Naive B cell (primary cell): ENCODE measurements around the gene CD74. TPM values are rescaled to one million over a fixed set of nuclear protein-coding genes. Genes with fewer than 3 reads are reported as not detected.

Source experiments
- ATAC-seq, 2 donors: fragments of 150-1000 bp; cut with Tn5 transposase; 2 replicates each; pipeline ENCODE4 v1.10.0; 2021; ENCODE audit warnings: low read depth in 2 of 2, mild to moderate bottlenecking in 2 of 2, moderate library complexity in 2 of 2
- DNase-seq: peaks from one replicate; pipeline ENCODE4 v3.0.0; 2022
- H3K27ac Mint-ChIP-seq, 6 donors: one replicate each; pipeline ENCODE4 v1.8.0; 2020 to 2022; ENCODE audit warnings: mild to moderate bottlenecking in 6 of 6, mixed read lengths in 6 of 6, moderate library complexity in 5 of 6, inconsistent platforms in 2 of 6
- H3K27me3 Mint-ChIP-seq, 3 donors: one replicate each; pipeline ENCODE4 v1.8.0; 2021 to 2022; ENCODE audit warnings: mixed read lengths in 3 of 3, mild to moderate bottlenecking in 1 of 3
- H3K36me3 Mint-ChIP-seq, 2 donors: one replicate each; pipeline ENCODE4 v1.8.0; 2020 to 2022; ENCODE audit warnings: mixed read lengths in 2 of 2, inconsistent platforms in 1 of 2, mild to moderate bottlenecking in 1 of 2
- H3K4me1 Mint-ChIP-seq, 3 donors: one replicate each; pipeline ENCODE4 v1.8.0; 2020 to 2022; ENCODE audit warnings: mixed read lengths in 3 of 3, inconsistent platforms in 1 of 3, mild to moderate bottlenecking in 1 of 3, moderate library complexity in 1 of 3
- H3K4me3 Mint-ChIP-seq, 8 donors: one replicate each; pipeline ENCODE4 v1.8.0; 2020 to 2022; ENCODE audit warnings: mild to moderate bottlenecking in 8 of 8, mixed read lengths in 8 of 8, moderate library complexity in 8 of 8, inconsistent platforms in 2 of 8
- H3K9me3 Mint-ChIP-seq, 7 donors: one replicate each; pipeline ENCODE4 v1.8.0; 2020 to 2022; ENCODE audit warnings: mixed read lengths in 7 of 7, mild to moderate bottlenecking in 5 of 7, inconsistent platforms in 2 of 7, moderate library complexity in 1 of 7
- polyA plus RNA-seq, 6 donors: library from polyadenylated mRNA; unstranded; fragments of 300-500 nt; fragmentation: Illumina TruSeq; gene quantifications; one replicate each; pipeline ENCODE4 v1.2.3, GENCODE V29; 2021; ENCODE audit warnings: low read depth in 6 of 6

CD74 gene
- polyA plus RNA-seq, 6 donors from 2014 or later: 22,737 to 35,313 (median 25,671) TPM

DNA sequence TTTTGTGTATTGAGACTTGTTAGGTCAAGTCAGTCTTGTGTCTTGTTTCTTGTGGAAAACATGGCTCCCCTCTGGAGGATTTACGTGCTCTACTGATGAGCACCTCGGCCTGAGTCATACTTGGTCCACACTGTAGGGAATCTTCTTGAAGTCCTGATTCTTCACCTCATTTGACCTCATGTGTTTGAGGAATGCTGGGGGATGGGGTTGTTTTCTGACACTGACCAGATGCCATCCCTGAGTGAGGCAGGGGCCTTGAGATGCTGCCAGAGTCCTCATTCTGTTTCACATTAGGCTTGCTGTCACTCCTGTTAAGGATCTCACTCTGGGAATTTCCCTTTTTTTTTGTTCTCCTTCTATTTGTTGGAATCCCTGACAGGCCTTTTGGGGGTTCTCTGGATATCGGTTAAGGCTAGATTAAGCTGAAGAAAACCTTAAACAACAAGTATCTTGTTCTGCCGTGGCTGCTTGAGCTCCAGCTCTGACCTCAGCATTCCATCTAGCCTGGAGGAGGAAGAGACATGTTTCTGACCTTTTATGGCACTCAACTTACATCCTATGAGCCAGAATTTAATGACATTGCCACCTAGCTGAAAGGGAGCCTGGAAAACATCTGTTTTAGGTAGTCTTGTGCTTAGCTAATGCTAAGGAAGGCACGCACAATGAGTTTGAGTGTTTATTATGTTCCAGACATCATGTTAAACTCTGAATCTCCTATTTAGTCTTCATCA, 34.6 kb downstream of the CD74 start:
- H3K4me3 Mint-ChIP-seq: peak overlapping the region in 2 of 8 donors; percentile 17 to 41

DNA sequence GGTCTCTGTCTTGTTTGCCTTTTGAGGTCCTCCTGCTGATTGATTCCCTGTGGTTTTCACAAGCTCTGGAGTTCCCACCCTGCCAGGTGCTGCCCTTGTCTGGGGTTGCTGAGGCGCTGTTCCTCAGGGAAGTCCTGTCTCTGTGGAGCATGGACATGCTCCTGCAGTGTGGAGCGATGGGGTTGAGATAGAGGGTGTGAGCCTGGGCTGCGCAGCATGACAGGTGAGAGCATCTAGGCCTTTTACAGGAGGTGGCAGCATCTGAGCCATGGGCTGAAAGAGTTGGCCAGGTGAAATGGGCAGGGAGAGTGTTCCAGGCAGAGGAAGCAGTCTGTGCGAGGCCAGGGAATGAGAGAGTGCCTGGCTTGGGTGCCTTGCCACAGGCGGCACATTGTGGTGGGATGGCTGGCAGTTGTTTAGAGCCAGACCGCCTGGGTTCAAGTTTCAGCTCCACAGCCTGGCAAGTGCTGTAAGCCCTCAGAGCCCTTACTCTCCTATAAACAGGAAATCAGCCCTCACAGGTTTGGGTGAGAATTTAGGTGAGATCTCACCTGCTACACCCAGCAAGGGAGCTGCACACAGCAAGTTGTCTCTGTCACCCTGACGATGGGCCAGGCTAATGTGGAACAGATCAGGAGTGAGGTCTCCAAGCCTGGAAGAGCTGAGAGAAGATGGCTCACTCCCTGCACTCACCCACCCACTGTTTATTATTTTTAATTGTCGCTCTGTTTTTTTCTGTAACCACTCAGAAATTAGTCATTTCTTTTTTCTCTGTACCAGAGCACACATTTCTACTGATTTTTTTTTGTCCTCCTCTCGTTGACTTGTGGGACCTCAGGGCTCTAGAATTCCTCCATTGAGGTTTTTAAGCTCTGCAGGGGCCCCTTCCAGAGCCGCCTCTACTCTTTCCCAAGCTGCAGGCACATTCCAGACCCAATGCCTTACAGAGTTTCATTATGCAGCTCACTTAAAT, 35.6 kb downstream of the CD74 start:
- H3K4me3 Mint-ChIP-seq: peak overlapping the region in 1 of 8 donors; percentile 23
- peaks cover 13 to 47% of the 10 kb centered on the region in 2 donors for H3K36me3 Mint-ChIP-seq
- H3K27me3 Mint-ChIP-seq: no peaks in the 10 kb centered on the region
- no peaks in the 10 kb centered on the region for H3K9me3 Mint-ChIP-seq
- ATAC-seq (peak; percentile 7 to 17), DNase-seq (no peak)
- peak overlapping the region in 2 of 6 donors; percentile 70 to 88 for H3K27ac Mint-ChIP-seq
- H3K4me1 Mint-ChIP-seq: peaks cover 0 to 4% (median 0%) of the 10 kb centered on the region in 3 donors

More for the DNA sequence above, 34.6 kb downstream of the CD74 start:
- Mint-ChIP-seq H3K27ac (peak overlapping the region in 2 of 6 donors; percentile 70 to 83), H3K4me1 (peaks cover 0 to 4% (median 0%) of the 10 kb centered on the region in 3 donors), H3K36me3 (peaks cover 13 to 48% of the 10 kb centered on the region in 2 donors), H3K27me3 (no peaks in the 10 kb centered on the region), H3K9me3 (no peaks in the 10 kb centered on the region)
- DNase-seq: no peak
- no peak for ATAC-seq

DNA sequence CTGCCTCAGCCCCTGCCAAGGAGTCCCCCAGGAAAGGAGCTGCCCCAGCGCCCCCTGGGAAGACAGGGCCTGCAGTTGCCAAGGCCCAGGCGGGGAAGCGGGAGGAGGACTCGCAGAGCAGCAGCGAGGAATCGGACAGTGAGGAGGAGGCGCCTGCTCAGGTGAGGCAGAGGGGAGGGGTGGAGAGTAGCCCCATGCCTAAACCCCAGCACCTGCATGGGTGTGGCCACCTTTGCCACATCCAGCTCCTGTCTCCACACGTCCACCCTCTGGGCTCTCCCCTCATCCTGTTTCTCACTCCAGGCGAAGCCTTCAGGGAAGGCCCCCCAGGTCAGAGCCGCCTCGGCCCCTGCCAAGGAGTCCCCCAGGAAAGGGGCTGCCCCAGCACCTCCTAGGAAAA, 38.1 kb downstream of the CD74 start:
- H3K4me1 Mint-ChIP-seq: peaks cover 0 to 6% (median 0%) of the 10 kb centered on the region in 3 donors
- H3K27me3 Mint-ChIP-seq: no peaks in the 10 kb centered on the region
- H3K9me3 Mint-ChIP-seq: no peaks in the 10 kb centered on the region
- no peak for DNase-seq
- H3K27ac Mint-ChIP-seq: peak overlapping the region in 3 of 6 donors; percentile 20 to 49 (median 48)
- H3K36me3 Mint-ChIP-seq: peaks cover 25 to 64% of the 10 kb centered on the region in 2 donors
- no peak for ATAC-seq
- H3K4me3 Mint-ChIP-seq: peak overlapping the region in 1 of 8 donors; percentile 32

DNA sequence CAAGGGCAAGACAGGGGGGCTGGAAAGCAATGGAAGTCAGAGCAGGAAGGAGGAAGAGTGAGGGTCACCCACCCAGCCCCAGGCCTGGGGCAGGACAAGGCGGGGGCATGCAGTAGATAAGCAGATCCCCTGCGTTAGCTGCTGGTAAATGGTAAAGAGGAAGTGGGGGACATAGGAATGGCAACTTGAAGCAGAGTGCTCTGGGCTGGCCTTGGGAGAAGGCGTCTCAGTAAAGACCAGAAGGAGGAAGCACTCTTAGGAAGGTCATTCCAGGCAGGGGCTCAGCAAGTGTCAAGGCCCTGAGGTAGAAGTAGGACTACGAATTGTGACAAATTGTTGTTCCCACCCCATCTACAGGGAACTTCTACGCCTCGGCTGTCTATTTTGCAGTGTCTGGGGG, 40.1 kb downstream of the CD74 start:
- H3K36me3 Mint-ChIP-seq: peaks cover 20 to 53% of the 10 kb centered on the region in 2 donors
- no peak overlapping the region for H3K4me3 Mint-ChIP-seq
- ATAC-seq: no peak

DNA sequence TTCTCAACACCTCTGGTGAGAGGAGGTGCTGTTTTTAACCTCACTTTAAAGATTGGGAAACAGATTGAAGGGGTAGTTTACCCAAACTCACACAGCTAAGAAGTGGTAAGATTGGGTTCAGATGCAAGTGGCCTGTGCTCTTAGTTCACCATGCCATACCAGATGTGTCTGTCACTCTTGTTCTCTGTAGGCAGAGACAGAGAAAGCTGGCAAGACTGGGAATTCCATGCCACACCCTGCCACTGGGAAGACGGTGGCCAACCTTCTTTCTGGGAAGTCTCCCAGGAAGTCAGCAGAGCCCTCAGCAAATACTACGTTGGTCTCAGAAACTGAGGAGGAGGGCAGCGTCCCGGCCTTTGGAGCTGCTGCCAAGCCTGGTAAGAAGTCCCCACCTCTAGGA, 44.2 kb downstream of the CD74 start:
- H3K4me1 Mint-ChIP-seq: peaks cover 2 to 10% (median 3%) of the 10 kb centered on the region in 3 donors
- no peak overlapping the region for H3K27ac Mint-ChIP-seq
- H3K9me3 Mint-ChIP-seq: no peaks in the 10 kb centered on the region
- DNase-seq (no peak), ATAC-seq (no peak)
- no peak overlapping the region for H3K4me3 Mint-ChIP-seq
- H3K27me3 Mint-ChIP-seq: no peaks in the 10 kb centered on the region
- H3K36me3 Mint-ChIP-seq: peaks cover 18 to 32% of the 10 kb centered on the region in 2 donors

More for the DNA sequence above, 40.1 kb downstream of the CD74 start:
- no peak for DNase-seq
- H3K27me3 Mint-ChIP-seq: no peaks in the 10 kb centered on the region
- H3K9me3 Mint-ChIP-seq: no peaks in the 10 kb centered on the region
- peak overlapping the region in 1 of 6 donors; percentile 65 for H3K27ac Mint-ChIP-seq
- peaks cover 0 to 6% (median 4%) of the 10 kb centered on the region in 3 donors for H3K4me1 Mint-ChIP-seq

DNA sequence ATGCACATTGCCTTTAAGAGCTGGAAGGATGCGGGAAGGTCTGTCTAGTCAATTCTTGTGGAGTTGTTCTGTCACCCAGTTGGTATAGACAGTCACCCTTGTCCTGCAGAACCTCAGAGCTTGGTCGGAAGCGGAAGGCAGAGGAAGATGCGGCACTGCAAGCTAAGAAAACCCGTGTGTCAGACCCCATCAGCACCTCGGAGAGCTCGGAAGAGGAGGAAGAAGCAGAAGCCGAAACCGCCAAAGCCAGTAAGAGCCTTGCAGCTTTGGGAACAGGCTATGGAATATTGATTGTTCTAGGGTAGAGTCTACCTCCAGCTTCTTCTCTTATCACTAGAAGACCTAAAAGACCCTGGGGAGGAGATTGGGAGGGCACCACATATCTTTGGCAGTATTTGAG, 48.7 kb downstream of the CD74 start:
- Mint-ChIP-seq H3K36me3 (peaks cover 19 to 29% of the 10 kb centered on the region in 2 donors), H3K27ac (no peak overlapping the region)

DNA sequence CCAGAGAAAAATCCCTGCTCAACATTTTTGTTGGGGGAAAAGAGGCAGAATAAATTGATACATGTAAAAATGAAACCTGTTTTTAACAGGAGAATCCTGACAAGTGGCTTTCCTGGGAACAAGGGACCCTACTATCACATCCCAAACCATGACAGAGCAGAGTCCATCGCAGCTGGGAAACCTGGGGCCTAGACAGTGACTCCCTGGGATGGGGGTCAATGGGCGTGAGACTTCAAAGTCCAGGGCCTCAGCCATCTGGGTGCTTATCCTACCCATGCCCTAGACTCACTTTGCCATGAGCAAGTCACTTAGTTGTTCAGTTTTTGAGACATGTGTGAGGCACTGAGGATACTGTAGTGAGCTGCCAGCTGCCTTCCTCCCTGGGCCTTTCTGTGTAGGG, 49.5 kb downstream of the CD74 start:
- H3K36me3 Mint-ChIP-seq: peaks cover 19 to 27% of the 10 kb centered on the region in 2 donors
- no peaks in the 10 kb centered on the region for H3K9me3 Mint-ChIP-seq
- no peak for ATAC-seq

More for the DNA sequence above, 48.7 kb downstream of the CD74 start:
- ATAC-seq: no peak
- H3K27me3 Mint-ChIP-seq: no peaks in the 10 kb centered on the region
- no peak for DNase-seq
- H3K4me1 Mint-ChIP-seq: peaks cover 26 to 44% (median 41%) of the 10 kb centered on the region in 3 donors
- no peaks in the 10 kb centered on the region for H3K9me3 Mint-ChIP-seq
- no peak overlapping the region for H3K4me3 Mint-ChIP-seq

DNA sequence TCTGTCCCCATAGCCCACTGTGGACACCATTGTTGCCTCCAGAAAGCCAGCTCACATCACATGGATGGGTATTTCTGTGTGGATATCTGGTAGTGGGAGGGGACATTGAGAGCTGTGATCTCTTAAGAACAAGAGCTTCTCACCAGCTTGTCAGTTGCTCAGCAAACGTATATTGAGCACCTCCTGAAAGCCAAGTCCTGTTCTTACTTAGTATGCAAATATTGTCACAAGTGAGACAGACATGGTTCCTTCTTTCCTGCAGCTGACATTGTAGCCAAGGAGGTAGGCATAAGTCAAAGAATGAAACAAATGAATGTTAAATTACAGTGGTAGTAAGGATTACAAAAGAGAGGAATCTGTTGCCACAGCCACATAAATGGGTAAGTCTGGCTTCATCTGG, 51.4 kb downstream of the CD74 start:
- ATAC-seq (no peak), DNase-seq (no peak)
- peak overlapping the region in 2 of 8 donors; percentile 25 to 72 for H3K4me3 Mint-ChIP-seq
- H3K36me3 Mint-ChIP-seq: peaks cover 19 to 27% of the 10 kb centered on the region in 2 donors
- H3K4me1 Mint-ChIP-seq: peaks cover 34 to 64% (median 61%) of the 10 kb centered on the region in 3 donors
- H3K27ac Mint-ChIP-seq: peak overlapping the region in 1 of 6 donors; percentile 73
- no peaks in the 10 kb centered on the region for H3K27me3 Mint-ChIP-seq
- H3K9me3 Mint-ChIP-seq: no peaks in the 10 kb centered on the region

More for the DNA sequence above, 49.5 kb downstream of the CD74 start:
- Mint-ChIP-seq H3K27ac (peak overlapping the region in 1 of 6 donors; percentile 90), H3K4me3 (peak overlapping the region in 1 of 8 donors; percentile 34), H3K27me3 (no peaks in the 10 kb centered on the region), H3K4me1 (peaks cover 26 to 50% (median 49%) of the 10 kb centered on the region in 3 donors)
- no peak for DNase-seq

DNA sequence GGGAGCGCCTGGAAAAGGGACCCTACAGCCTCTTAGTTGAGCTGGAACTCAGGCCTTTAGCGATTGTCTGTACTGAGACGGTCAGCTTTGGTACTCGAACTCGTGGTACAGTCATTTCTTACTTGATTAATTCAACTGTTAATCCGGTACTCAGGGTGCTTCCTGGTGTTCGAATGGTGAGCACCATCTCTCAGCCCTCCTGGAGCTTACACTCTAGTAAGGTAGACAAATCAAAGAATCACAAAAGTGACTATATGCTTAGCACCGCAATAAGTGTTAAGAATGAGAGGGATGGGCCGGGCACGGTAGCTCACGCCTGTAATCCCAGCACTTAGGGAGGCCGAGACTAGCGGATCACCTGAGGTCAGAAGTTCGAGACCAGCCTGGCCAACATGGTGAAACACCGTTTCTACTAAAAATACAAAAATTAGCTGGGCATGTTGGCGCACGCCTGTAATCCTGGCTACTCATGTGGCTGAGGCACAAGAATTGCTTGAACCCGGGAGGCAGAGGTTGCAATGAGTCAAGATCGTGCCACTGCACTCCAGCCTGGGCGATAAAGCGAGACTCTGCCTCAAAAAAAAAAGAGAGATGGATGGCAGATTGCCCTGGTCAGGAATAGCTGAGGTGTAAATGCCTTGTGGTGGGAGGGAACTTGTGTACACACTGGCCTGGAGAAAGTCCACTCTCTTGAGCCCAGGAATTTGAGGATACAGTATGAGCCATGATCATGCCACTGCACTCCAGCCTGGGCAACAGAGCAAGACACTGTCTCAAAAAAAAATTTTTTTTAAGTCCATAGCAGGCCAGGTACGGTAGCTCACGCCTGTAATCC, 54.2 kb downstream of the CD74 start:
- H3K27ac Mint-ChIP-seq: peak overlapping the region; percentile 10 to 73 (median 61)
- peak overlapping the region; percentile 80 to 94 (median 88) for H3K4me3 Mint-ChIP-seq
- peaks cover 13 to 19% of the 10 kb centered on the region in 2 donors for H3K36me3 Mint-ChIP-seq
- ATAC-seq (no peak), DNase-seq (no peak)
- no peaks in the 10 kb centered on the region for H3K9me3 Mint-ChIP-seq
- peaks cover 38 to 61% (median 54%) of the 10 kb centered on the region in 3 donors for H3K4me1 Mint-ChIP-seq
- H3K27me3 Mint-ChIP-seq: no peaks in the 10 kb centered on the region

DNA sequence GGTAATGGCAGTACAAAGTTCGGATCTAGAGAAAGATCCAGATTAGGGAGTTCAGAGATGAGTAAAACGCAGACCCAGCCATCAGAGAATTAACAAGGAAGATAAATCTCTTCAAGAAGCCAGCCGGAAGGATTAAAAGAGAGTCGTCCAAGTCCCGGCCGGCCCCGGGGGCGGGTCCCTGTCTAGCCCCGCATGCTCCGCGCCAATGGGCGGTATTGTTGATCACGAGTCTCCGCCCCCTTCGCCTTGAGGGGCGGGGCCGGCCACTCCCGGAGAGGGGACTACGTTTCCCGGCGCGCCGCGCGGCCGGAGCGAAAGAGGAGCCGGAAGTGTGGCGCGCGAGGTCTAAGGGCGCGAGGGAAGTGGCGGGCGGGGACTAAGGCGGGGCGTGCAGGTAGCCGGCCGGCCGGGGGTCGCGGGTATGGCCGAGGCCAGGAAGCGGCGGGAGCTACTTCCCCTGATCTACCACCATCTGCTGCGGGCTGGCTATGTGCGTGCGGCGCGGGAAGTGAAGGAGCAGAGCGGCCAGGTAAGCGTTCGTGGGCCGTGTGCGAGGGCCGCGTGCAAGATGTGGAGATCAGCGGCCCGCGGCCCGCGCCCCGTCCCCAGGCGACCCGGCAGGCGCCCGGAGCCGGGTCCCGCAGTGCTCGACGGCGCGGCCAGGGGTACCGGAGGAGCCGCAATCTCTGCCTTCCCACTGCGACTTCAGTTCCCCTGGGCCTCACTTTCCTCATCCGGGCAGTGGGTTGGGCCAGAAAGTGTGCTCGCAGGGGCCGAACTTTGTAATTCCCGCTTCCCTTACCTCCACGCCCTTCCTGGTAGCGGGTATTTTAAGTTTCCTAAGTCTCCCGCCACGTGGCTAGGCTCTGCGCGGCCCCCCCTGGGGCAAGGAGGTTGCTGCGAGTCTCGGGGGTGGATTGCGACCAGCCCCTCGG, 55.1 kb downstream of the CD74 start, which contains the start of gene TCOF1:
Gene TCOF1 (plus strand): TSS at position 372 of the 935 bp plus-strand sequence. CDS start 50 bp downstream, at position 422.
- no peaks in the 10 kb centered on the region for H3K9me3 Mint-ChIP-seq
- ATAC-seq: peak; percentile 92 to 96
- peak within 1 kb of the TSS; percentile 67 to 91 (median 76) for H3K27ac Mint-ChIP-seq
- peak within 1 kb of the TSS; percentile 80 to 95 (median 88) for H3K4me3 Mint-ChIP-seq
- H3K27me3 Mint-ChIP-seq: no peaks in the 10 kb centered on the region
- peaks cover 34 to 55% (median 46%) of the 10 kb centered on the region in 3 donors for H3K4me1 Mint-ChIP-seq
- DNase-seq: peak; percentile 98
- peaks cover 10 to 14% of the 10 kb centered on the region in 2 donors for H3K36me3 Mint-ChIP-seq

DNA sequence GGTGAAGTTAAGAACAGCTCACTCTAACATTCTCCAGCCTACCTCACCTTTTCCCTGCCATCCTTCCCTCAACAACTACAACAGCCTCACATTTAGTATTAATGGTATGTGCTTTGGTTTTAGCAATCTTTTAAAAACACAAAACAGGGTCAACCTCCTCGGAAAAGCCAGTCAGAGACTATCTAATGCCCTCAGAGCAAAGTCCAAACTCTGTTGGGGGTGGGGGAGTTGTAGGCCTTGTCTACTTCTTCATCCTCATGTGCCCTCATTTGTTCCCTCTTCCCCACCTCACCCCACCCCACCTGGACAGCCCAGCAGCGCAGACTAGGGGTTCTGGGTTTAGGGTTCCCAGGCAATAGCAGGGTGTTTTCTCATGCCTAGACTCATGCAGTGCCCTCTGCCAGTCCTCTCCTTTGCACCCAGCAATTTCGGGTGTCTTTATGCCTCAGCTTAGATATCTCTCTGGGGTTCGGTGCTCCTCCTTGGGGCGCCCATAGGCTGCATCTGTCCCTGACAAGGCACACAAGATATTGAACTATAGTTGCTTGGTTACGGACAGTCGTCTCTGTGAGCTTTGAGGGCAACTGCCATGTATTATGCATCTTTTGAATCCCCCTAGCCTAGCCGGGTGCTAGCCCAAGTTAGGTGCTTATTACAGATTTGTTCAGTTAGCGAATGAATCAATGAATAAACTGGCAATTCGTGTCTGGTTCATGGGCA, 56.0 kb downstream of the CD74 start:
- Mint-ChIP-seq H3K27me3 (no peaks in the 10 kb centered on the region), H3K9me3 (no peaks in the 10 kb centered on the region), H3K4me3 (peak overlapping the region; percentile 80 to 95 (median 87)), H3K27ac (peak overlapping the region in 5 of 6 donors; percentile 68 to 91 (median 78)), H3K36me3 (peaks cover 4 to 6% of the 10 kb centered on the region in 2 donors), H3K4me1 (peaks cover 26 to 49% (median 44%) of the 10 kb centered on the region in 3 donors)
- DNase-seq (no peak), ATAC-seq (no peak)
